Activated B cell treated with CpG ODN at 0.5 μM for 24 hours (primary cell): Measurements from ENCODE around the gene NOL9. TPM values are rescaled to one million over a fixed set of nuclear protein-coding genes. Genes with fewer than 3 reads are reported as not detected.

Experiments used
- ATAC-seq: fragments of 200-7000 bp; cut with Tn5 transposase; one replicate; pipeline ENCODE4 v1.10.0; 2021; ENCODE audit warnings: low read depth, mild to moderate bottlenecking, moderate library complexity
- CTCF ChIA-PET: fragments of 350-600 bp; sonication (Branson Sonifier 250); formaldehyde crosslinking; loops from one replicate; lab custom pipeline; 2021; ENCODE audit warnings: antibody characterized with exemption; lab: Charles Lee
- POLR2A ChIA-PET: fragments of 350-600 bp; sonication (Branson Sonifier 250); formaldehyde crosslinking; loops from one replicate; lab custom pipeline; 2021; ENCODE audit warnings: antibody characterized with exemption; lab: Charles Lee
- DNase-seq: peaks from one replicate; pipeline ENCODE4 v3.0.0; 2022
- H3K27ac Mint-ChIP-seq: one replicate; pipeline ENCODE4 v1.8.0; 2020; ENCODE audit warnings: mixed read lengths
- H3K27me3 Mint-ChIP-seq: one replicate; pipeline ENCODE4 v1.8.0; 2021; ENCODE audit warnings: mixed read lengths
- H3K36me3 Mint-ChIP-seq: one replicate; pipeline ENCODE4 v1.8.0; 2021; ENCODE audit warnings: low read depth, mixed read lengths
- H3K4me1 Mint-ChIP-seq: one replicate; pipeline ENCODE4 v1.8.0; 2021; ENCODE audit warnings: mixed read lengths
- H3K4me3 Mint-ChIP-seq: one replicate; pipeline ENCODE4 v1.8.0; 2020; ENCODE audit warnings: mild to moderate bottlenecking, mixed read lengths
- H3K9me3 Mint-ChIP-seq: one replicate; pipeline ENCODE4 v1.8.0; 2020; ENCODE audit warnings: mixed read lengths
- intact Hi-C: fragments of 100-400 bp; cut with micrococcal nuclease; formaldehyde crosslinking; loops from one replicate; pipeline ENCODE4 v1.15.1; 2024
- total RNA-seq: library from RNA; stranded (reverse); gene quantifications from 2 replicates; pipeline ENCODE4 v1.2.3, GENCODE V29; 2022
- TF ChIP-seq, protein P1 (sequence below): fragments of 200-600 bp; IDR thresholded peaks from one replicate; pipeline ENCODE4 v1.8.0; 2022; ENCODE audit warnings: antibody characterized with exemption, mild to moderate bottlenecking

The NOL9 gene
- total RNA-seq, 1 donor from 2014 or later = 58.6 TPM

DNA sequence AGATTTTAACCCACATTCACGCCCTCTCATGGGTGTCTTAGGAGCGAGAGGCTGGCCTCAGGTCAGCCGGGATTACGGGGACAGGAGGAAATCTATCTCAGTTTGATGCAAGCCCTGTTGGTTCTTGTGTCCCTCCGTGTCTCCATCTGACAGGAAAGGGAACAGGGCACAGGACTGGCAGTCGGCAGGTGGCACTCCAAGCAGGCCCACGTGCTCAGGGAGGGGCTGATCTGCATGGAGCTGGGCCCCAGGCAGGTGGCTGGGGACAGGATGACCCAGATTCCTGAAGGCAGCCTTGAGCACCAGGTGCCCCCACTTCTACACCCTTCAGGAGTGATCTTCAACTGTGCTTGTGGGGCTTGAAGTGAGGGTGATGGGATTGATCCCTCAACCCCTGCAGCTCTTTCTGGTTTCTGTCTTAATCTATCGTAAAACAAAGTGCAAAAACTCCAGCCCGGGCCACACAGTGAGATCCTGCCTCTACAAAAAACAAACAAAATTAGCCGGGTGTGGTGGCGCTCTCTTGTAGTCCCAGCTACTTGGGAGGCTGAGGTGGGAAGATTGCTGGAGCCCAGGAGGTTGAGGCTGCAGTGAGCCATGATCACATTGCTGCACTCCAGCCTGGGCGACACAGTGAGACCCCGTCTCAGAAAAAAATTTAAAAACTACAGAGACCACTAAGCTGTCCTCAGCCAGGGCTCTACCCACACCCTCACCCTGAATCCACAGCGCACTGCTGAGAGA is 71.1 kb downstream of the NOL9 start:
- ATAC-seq (no peak), DNase-seq (no peak)
- peaks cover 32% of the 10 kb centered on the region for H3K27me3 Mint-ChIP-seq
- peaks cover 6% of the 10 kb centered on the region for H3K4me1 Mint-ChIP-seq
- no peaks in the 10 kb centered on the region for H3K9me3 Mint-ChIP-seq
- intact Hi-C loops = no loop called here
- no peak overlapping the region for H3K4me3 Mint-ChIP-seq
- ChIA-PET POLR2A (no interaction called here), CTCF (interaction anchor here (3.2 kb wide), 1 partner anchor 162 kb away, joined by 16 read pairs; no protein-coding TSS in a partner anchor)
- TF ChIP-seq, protein P1, sequence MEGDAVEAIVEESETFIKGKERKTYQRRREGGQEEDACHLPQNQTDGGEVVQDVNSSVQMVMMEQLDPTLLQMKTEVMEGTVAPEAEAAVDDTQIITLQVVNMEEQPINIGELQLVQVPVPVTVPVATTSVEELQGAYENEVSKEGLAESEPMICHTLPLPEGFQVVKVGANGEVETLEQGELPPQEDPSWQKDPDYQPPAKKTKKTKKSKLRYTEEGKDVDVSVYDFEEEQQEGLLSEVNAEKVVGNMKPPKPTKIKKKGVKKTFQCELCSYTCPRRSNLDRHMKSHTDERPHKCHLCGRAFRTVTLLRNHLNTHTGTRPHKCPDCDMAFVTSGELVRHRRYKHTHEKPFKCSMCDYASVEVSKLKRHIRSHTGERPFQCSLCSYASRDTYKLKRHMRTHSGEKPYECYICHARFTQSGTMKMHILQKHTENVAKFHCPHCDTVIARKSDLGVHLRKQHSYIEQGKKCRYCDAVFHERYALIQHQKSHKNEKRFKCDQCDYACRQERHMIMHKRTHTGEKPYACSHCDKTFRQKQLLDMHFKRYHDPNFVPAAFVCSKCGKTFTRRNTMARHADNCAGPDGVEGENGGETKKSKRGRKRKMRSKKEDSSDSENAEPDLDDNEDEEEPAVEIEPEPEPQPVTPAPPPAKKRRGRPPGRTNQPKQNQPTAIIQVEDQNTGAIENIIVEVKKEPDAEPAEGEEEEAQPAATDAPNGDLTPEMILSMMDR = no peak
- no peak overlapping the region for H3K27ac Mint-ChIP-seq
- no peaks in the 10 kb centered on the region for H3K36me3 Mint-ChIP-seq

DNA sequence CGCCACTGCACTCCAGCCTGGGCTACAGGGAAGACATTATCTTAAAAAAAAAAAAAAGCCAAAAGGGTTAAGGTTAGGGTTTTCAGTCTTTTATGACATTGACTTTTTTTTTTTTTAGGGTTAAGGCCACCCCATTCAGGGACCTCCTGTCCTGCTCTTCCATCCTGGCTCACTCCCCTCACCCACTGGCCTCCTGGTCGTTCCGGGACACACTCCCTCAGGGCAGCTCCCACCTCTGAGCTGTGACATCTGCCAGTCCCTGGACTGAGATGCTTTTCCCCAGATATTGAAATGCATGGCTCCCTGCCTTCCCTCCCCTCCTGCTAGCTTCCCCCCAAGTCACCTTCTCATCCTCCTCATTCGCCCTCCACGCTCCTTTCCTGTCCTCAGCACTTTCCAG is 72.5 kb downstream of the NOL9 start:
- CTCF ChIA-PET = interaction anchor here (1.6 kb wide), 1 partner anchor 8 kb away, joined by 4 read pairs; no protein-coding TSS in a partner anchor
- intact Hi-C loops = no loop called here
- TF ChIP-seq, protein P1 = no peak
- Mint-ChIP-seq H3K27ac (no peak overlapping the region), H3K4me3 (no peak overlapping the region), H3K9me3 (no peaks in the 10 kb centered on the region), H3K4me1 (peaks cover 6% of the 10 kb centered on the region), H3K27me3 (peaks cover 30% of the 10 kb centered on the region), H3K36me3 (no peaks in the 10 kb centered on the region)
- no peak for DNase-seq
- no peak for ATAC-seq
- POLR2A ChIA-PET = no interaction called here

DNA sequence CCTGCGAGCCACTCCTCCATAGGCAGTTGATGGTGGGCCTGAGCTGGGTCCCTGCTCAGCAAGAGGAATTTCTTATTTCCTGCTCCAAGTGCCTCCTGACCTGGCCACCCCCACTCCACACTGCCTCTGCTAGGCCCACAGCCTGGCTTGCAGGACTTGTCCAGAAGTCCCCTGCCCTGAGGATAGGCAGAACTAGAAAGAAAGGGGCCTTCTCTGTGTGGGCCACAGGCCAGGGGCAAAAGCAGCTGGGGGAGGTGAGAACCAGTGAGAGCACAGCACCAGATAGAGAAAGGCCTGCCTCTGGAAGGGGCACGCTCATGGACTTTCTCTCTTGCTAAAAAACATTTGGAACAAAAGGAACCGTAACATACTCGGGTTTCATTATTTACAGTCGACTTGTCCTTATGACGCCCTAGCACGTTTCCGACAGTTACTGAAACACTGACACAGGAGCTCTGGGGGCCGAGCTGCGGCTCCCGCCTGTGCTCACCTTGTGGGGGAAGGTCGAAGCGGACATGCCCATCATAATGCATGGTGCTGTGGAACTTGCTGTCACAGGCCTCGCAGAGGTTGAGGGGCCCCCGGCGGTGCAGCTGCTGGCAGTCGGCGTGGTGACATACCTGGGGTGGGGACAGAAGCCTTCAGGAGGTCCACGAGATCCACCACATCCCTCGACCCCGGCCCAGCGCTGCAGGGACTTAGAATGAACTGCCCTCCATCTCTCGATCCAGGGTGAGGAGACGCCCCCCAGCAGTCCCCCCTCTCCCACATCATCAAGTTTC is 77.1 kb downstream of the NOL9 start:
- TF ChIP-seq, protein P1 = no peak
- Mint-ChIP-seq H3K4me1 (no peaks in the 10 kb centered on the region), H3K27ac (no peak overlapping the region), H3K4me3 (no peak overlapping the region), H3K27me3 (peaks cover 11% of the 10 kb centered on the region), H3K36me3 (no peaks in the 10 kb centered on the region), H3K9me3 (no peaks in the 10 kb centered on the region)
- DNase-seq (no peak), ATAC-seq (no peak)
- intact Hi-C loops = no loop called here
- ChIA-PET POLR2A (interaction anchor here (0.6 kb wide), 1 partner anchor 12 kb away, joined by 3 read pairs; no protein-coding TSS in a partner anchor), CTCF (interaction anchor here (0.8 to 1.9 kb wide), 3 partner anchors 11 to 169 kb away, joined by 3 to 5 read pairs (median 3); no protein-coding TSS in a partner anchor)

DNA sequence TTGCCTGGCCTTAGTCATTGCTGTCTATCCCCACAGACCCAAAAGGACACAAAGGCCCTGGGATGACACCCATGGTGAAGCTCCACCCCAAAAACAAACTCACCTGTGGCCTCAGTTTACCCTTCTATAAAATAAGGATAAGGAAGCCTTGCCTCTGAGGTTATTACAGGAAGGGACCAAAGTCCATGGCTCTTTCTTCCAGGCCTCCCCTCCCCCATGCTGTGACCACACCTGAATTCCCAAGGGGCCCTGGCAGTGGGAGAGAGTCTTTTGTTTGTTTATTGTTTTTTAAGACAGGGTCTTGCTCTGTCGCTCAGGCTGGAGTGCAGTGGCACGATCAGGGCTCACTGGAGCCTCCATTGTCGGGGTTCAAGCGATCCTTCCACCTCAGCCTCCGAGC is 77.8 kb downstream of the NOL9 start:
- no peaks in the 10 kb centered on the region for H3K36me3 Mint-ChIP-seq
- peaks cover 6% of the 10 kb centered on the region for H3K27me3 Mint-ChIP-seq
- no peak for ATAC-seq
- POLR2A ChIA-PET = no interaction called here
- CTCF ChIA-PET = interaction anchor here (0.8 to 1.9 kb wide), 3 partner anchors 12 to 170 kb away, joined by 3 to 5 read pairs (median 3); no protein-coding TSS in a partner anchor
- H3K9me3 Mint-ChIP-seq = no peaks in the 10 kb centered on the region
- no peak overlapping the region for H3K4me3 Mint-ChIP-seq
- TF ChIP-seq, protein P1 = no peak
- no peak overlapping the region for H3K27ac Mint-ChIP-seq
- H3K4me1 Mint-ChIP-seq = no peaks in the 10 kb centered on the region
- no peak for DNase-seq
- intact Hi-C loops = no loop called here
